ENCODE measurements around the gene PTGDS.

PTGDS gene

DNA sequence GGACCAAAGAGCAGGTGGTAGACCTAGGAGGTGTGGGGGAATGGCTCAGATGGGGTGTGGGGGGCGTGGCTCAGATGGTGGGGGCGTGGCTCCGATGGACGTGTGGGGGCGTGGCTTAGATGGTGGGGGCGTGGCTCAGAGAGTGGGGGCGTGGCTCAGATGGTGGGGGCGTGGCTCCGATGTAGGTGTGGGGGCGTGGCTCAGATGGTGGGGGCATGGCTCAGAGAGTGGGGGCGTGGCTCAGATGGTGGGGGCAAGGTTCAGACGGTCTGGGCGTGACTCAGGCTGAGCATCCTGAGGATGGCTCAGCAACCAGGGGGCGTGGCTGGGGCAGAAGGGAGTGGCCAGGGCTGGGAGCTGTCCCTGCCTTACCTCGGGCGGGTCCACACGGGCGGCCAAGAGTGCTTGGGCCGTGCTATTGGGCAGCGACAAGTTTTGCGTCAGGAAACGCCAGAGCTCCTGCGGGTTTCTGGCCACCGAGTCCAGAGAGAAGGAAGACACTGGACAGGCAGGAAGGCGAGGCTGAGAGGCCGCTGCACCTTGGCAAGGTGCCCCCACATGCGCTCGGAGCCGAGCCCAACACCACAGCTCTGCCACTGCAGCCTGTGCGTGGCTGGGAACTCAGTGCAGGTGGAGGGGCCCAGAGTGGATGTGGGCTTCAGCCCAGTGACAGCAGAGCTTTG is 44.8 kb downstream of the PTGDS start:
- peak; percentile 70 for DNase-seq (ENCODE audit: low read depth, low spot score)

DNA sequence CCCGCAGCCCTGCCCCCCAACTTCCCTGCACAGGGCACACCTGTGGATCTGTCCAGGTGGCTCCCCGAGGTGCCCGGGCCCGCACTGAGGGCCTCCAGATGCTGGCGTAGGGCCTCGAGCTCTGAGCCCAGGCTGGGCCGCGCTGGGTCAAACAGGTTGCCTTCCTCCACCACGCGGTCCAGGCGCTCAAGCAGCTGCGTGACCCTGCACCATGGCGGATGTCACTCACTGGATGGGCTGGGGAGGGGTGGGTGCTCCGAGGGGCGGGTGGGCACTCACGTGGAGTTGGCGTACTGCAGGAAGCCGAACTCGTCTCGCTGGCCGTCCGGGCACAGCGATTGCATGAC is 45.3 kb downstream of the PTGDS start:
- no peak for DNase-seq (ENCODE audit: low read depth, low spot score)

DNA sequence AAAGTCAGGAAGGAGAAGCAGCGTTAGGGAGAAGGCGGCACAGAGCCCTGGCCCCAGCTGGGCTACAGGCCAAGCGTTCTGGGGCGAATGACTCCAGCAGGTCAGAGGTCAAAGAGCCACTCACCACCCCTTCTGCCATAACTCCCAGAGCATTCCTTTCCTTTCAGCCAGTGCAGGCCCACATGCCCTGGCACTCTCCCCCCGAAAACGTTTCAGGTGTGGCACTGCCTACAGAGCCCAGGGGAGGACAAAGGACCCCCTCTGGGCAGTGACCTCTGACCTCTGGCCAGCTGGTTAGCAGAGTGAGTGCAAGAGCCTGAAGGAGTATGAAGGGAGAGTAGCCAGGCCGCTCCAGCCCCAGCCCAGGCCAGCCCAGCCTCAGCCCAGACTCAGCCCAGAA is 45.9 kb downstream of the PTGDS start:
- no peak for DNase-seq (ENCODE audit: low read depth, low spot score)

DNA sequence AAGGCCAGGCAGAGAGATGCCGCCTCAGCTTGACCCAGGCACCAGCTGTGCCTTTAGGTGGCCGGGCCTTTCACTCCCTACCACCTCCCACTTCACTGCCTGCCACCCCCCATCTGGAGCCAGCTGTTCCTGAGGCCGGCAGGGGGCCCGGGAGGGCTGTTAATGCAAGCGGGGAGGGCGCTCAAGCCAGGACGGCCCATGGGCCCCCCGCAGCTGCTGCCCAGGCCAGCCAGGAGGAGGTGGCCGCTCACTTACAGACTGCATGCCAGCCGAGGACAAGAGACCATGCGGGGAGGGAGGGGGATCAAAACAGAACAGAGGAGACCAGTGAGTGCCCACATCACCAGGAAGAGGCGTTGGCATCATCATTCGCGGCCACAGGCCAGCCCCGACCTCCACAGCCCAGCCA is 46.3 kb downstream of the PTGDS start:
- no peak for DNase-seq (ENCODE audit: low read depth, low spot score)

DNA sequence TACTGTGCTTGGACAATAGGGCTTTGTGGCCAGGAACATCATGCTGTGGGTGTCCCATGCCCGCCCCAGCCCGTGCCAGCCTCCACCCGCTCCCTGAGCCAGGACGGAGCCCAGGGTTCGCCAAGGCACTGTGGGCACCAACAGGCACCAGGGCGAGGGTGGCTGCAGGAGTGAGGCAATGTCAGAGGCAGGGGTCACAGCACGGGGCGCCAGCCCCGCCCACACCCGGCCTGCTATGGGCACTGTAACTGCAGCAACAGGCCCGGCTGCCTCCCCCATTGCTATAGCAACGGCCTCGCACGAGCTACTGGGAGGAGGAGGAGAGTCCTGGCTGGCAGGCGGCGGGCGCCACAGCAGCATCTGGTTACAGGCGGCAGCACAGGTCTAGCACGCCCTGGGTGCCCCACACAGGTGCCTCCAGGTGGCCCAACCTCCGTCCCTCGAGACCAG is 48.2 kb downstream of the PTGDS start:
- DNase-seq (ENCODE audit: low read depth, low spot score), result no peak

DNA sequence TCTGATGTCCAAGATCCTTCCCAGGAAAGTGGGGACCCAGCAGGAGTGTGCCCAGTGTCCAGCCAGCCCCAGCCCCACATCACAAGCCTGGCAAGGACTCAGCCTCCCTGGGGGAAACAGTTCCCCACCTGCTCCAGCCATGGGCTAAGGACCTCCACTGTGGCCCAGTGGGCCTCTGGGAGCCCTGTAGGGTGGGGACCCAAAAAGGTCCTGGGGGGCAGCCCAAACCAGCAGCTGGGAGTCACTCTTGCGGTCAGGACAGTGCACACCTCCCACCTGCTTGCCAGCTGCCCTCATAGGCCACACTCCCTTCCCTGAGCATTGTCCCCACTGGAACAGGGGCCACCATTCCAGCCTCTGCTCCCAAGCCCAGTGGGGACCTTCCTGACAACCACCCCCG is 49.1 kb downstream of the PTGDS start:
- no peak for DNase-seq (ENCODE audit: low read depth, low spot score)

DNA sequence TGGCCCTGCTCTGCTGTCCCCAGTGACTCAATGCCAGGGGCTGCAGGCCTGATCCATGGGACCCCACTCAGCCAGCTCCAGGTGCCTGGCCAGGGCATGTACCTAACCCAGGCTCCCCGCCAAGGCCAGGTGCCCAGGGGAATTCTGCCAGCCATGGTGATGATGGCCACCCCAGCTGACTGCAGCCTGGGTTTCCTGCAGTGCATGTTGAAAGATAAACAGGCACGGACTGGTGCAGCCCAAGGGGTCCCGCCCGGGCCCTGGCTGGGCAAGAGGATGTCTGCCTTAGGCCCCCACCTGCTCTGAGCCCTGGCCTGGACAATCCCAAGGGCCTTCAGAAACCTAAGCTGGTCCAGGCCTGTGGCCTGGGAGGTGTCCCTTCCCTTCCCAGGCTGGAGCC is 49.5 kb downstream of the PTGDS start:
- no peak for DNase-seq (ENCODE audit: low read depth, low spot score)

DNA sequence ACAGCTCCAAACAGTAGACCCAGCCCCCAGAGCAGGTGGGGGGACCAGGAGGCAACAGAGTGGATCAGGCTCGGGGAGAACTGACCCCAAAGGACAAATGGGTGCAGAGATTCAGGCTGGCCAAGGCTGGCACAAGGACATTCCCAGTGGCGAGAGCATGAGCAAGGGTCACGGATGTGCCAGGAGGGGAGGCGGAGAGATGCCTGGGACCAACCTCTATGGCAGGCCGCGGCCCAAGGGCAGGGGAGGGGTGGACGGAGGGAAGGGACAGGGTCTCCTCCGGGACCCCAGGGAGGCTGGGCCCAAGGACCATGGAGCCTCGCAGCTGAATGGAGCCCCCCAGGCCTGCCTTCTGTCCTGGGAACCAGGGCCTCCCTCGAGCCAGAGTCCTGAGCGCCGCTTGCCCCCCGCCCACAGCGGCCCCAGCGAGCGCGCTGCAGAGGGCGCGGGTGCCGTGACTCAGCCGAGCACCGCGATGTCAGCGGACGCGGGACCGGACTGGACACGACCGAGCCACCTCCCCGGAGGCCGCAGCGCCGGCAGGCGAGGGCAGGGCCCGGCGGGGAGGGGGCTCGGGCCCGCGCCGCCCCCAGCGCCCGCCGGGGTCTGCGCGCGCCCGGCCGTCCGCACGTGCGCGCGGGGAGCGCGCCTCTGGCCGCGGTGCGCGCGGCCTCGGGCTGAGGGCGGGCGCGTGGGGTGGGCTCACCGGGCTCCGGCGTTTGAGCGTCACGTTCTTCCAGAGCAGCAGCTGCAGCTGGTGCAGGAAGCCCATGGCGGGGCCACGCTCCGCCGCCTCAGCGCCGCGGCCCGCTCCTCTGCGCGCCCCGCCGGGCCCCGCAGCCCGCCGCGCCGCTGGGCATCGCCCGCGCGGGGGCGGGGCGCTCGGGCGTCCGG is 50.3 kb downstream of the PTGDS start, which contains the start of gene ABCA2:
Gene ABCA2, minus strand, starts transcription at position 869 of the 894 bp plus-strand sequence. Its CDS starts 97 bp downstream, at position 772.
- no peak for DNase-seq (ENCODE audit: low read depth, low spot score)

DNA sequence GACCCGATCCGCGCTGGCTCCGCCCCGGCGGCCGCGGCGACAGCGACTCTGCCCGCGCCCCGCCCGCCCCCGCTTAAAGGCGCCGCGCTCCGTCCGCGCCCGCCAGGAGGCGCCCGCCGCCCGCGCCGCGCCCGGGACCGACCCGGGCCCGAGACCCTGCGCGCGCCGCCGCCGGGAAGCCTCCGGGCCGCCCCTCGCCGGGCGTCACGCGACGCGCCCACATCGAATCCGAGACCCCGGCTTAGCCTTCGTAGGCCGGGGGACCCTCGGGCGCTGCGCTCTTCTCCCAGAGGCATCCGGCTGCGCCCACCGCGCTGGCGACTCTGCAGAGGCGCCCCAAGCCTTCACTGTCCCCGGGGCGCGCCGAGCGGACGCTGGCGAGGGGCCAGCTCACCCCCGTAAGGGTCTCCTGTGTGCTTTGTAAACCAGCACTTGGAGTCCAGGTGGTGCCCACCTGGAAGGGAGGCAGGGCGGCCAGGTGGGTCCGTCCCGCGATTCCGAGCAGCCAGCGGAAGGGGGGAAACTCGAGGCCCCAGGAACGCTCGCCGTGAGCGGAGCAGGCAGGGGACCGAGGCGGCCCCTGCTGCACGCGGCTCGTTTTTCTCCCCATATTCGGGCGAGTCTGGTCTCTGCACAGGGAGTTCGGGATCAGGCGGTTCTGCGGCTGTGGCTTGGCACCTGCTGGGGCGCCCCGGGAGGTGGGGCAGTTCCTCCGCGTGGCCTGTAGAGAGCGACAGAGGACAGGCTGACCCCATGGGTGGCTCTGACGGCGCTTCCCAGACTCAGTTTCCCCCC is 51.2 kb downstream of the PTGDS start:
- DNase-seq (ENCODE audit: low read depth, low spot score), result no peak

DNA sequence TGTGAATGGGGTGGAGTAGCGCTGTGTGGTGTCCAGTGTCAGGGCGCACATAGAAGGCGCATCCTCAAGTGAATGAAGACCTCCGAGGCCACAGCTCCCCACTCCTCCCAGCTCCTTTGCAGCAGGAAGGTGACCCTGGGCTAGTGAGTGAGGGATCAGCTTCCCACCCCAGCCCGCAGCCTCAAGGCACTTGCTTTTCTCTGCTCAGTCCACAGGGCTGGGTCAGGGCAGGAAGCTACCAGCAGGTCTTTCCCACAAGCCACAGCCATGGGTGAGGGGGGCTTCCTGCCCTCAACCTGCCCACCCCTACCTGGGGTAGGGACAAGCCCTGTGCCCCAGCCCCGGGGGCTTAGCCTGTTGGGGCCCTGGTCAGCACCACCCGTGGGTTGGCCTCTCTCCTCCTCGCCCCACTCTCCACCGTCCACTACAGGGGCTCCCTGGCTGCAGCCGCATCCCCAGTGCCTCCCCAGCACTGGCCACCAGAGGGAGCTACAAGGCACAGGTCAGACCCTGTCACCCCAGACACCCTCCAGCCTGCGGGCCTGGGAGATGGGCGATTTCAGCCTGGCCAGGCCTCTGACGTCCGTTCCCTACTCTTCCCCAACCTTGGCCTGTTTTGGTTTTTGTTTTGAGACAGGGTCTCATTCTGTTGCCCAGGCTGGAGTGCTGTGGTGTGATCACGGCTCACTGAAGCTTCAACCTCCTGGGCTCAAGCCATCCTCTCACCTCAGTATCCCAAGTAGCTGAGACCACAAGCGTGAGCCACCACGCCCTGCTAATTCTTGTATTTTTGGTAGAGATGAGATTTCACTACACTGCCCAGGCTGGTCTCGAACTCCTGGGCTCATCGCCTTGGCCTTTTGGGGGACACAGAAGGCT is 52.0 kb downstream of the PTGDS start:
- no peak for DNase-seq (ENCODE audit: low read depth, low spot score)

DNA sequence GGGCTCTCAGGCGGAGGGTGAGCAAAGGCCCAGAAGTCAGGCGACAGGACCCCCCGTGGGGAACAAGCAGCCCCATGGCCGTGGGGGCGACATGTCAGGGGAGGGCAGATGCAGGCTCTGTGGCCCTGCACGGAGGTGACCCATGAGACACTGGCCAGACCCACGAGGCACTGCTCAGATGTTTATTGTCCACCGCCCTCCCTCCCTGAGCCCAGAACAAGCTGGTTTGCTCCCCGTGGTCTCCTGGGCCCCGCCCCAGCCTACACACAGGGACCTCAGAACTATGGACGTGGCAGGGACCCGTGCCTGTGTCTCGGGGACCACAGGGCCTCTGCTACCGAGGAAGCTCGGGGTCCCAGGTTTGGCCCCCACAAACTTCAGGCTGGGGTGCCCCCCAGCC is 52.7 kb downstream of the PTGDS start:
- no peak for DNase-seq (ENCODE audit: low read depth, low spot score)

DNA sequence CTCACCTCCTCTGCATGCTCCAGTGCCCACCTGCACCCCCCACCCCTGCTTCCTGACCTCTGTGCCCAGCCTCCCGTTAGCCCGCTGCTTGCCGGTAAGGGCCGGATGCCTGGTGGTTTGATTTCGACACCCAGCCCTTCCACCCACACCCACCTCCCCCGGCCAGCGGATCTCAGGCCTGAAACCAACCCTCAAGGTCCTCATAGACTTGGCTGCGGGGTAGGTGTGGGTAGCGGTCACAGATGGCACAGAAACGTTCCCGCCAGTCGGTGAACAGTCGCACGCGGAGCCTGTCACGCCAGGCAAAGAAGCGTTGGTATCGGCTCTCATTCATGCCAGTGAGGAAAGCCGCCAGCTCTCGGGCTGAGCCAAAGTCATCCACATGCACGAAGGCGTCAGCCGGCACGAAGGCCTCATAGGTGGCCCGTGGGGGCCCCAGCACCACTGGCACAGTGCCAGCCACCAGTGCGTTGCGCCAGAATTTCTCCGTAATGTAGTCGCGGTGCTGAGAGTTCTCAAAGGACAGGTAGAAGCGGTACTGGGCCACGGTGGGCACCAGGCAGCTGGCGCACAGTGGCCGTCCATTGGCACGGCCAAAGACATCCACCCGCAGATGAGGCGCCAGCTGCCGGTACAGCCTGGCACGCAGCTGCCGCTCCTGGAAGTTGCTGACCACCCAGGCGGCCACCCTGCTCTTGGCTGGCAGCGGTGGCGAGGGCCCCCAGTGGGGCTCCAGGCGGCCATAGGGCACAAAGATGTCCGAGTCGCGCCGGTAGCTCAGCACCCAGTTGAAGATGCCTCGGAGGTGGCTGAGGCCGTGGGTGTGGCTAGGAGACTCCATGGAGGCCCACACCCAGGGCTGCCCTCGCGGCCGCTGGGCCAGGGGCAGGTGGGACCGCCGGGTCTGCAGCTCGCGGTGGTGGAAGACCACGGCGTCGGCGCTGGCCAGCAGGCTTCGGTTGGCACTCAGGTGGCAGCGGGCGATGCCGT is 53.5 kb downstream of the PTGDS start:
- DNase-seq (ENCODE audit: low read depth, low spot score), result no peak
